Trophoblast cell (in vitro differentiated cells and primary cell): ENCODE results near the gene DONSON.
A peak's percentile ranks its signal among the peaks of the same experiment; 100 is the strongest.
"Not testable (repeated sequence)": the region's sequence is repeated elsewhere in the genome, so short reads cannot be mapped to it uniquely, and the experiment has no call there.

Experiments
- DNase-seq, 2 donors: peaks; one replicate each; pipeline ENCODE4 v3.0.0-alpha.2; 2016
- H2AFZ ChIP-seq: 2 replicates; pipeline ENCODE4 v1.6.1; 2013; ENCODE audit warnings: low read length, moderate library complexity, mild to moderate bottlenecking; ENCODE audit not compliant: insufficient read depth, poor library complexity
- H2AK5ac ChIP-seq: 2 replicates; pipeline ENCODE4 v1.6.1; 2013; ENCODE audit warnings: mild to moderate bottlenecking, low read length
- H2BK120ac ChIP-seq: 2 replicates; pipeline ENCODE4 v1.6.1; 2013; ENCODE audit warnings: low read length, mild to moderate bottlenecking, moderate library complexity; ENCODE audit not compliant: insufficient read depth, poor library complexity
- H2BK12ac ChIP-seq: 2 replicates; pipeline ENCODE4 v1.6.1; 2013; ENCODE audit warnings: mild to moderate bottlenecking, low read length, moderate library complexity
- H2BK5ac ChIP-seq: 2 replicates; pipeline ENCODE4 v1.6.1; 2013; ENCODE audit warnings: low read length, low read depth, moderate library complexity, mild to moderate bottlenecking; ENCODE audit not compliant: poor library complexity
- H3K14ac ChIP-seq: 2 replicates; pipeline ENCODE4 v1.6.1; 2013; ENCODE audit warnings: mild to moderate bottlenecking, low read length
- H3K18ac ChIP-seq: 2 replicates; pipeline ENCODE4 v1.6.1; 2013; ENCODE audit warnings: mild to moderate bottlenecking, low read length
- H3K23ac ChIP-seq: 2 replicates; pipeline ENCODE4 v1.6.1; 2013; ENCODE audit warnings: low read length
- H3K27ac ChIP-seq: 2 replicates; pipeline ENCODE4 v1.5.1; 2013; ENCODE audit warnings: low read depth, mild to moderate bottlenecking, inconsistent platforms, low read length, moderate library complexity
- H3K27me3 ChIP-seq: 2 replicates; pipeline ENCODE4 v1.6.1; 2013; ENCODE audit warnings: inconsistent platforms, mild to moderate bottlenecking, low read length, moderate library complexity; ENCODE audit not compliant: insufficient read depth
- H3K36me3 ChIP-seq, 2 experiments: 1 replicate in 1 of 2; 2 replicates in 1 of 2; pipeline ENCODE4 v1.6.1; 2013; ENCODE audit warnings: low read length in 2 of 2, mild to moderate bottlenecking in 2 of 2, moderate library complexity in 1 of 2; ENCODE audit not compliant: insufficient read depth in 2 of 2, control insufficient read depth in 1 of 2
- H3K4ac ChIP-seq: 2 replicates; pipeline ENCODE4 v1.6.1; 2013; ENCODE audit warnings: low read depth, mild to moderate bottlenecking, low read length, moderate library complexity
- H3K4me1 ChIP-seq, 2 experiments: 1 replicate in 1 of 2; 2 replicates in 1 of 2; pipeline ENCODE4 v1.6.1; 2013; ENCODE audit warnings: low read length in 2 of 2, mild to moderate bottlenecking in 2 of 2, moderate library complexity in 1 of 2; ENCODE audit not compliant: insufficient read depth in 2 of 2, control insufficient read depth in 1 of 2
- H3K4me2 ChIP-seq: 2 replicates; pipeline ENCODE4 v1.6.1; 2013; ENCODE audit warnings: inconsistent platforms, mild to moderate bottlenecking, low read length, moderate library complexity
- H3K4me3 ChIP-seq: 2 replicates; pipeline ENCODE4 v1.5.1; 2013; ENCODE audit warnings: mild to moderate bottlenecking, low read depth, low read length, inconsistent platforms
- H3K79me1 ChIP-seq: one replicate; pipeline ENCODE4 v1.6.1; 2013; ENCODE audit warnings: low read length
- H3K79me2 ChIP-seq: 2 replicates; pipeline ENCODE4 v1.6.1; 2013; ENCODE audit warnings: low read length, mild to moderate bottlenecking; ENCODE audit not compliant: control insufficient read depth, insufficient read depth, poor library complexity
- H3K9ac ChIP-seq: 2 replicates; pipeline ENCODE4 v1.6.1; 2013; ENCODE audit warnings: mild to moderate bottlenecking, low read length
- H3K9me3 ChIP-seq: 2 replicates; pipeline ENCODE4 v1.6.1; 2013; ENCODE audit warnings: low read depth, mild to moderate bottlenecking, control low read depth, inconsistent platforms, low read length; ENCODE audit not compliant: insufficient read depth
- H4K12ac ChIP-seq: 2 replicates; pipeline ENCODE4 v1.6.1; 2013; ENCODE audit warnings: low read depth, mild to moderate bottlenecking, low read length, moderate library complexity
- H4K8ac ChIP-seq: 2 replicates; pipeline ENCODE4 v1.6.1; 2013; ENCODE audit warnings: low read depth, mild to moderate bottlenecking, low read length, moderate library complexity
- H4K91ac ChIP-seq: one replicate; pipeline ENCODE4 v1.6.1; 2013; ENCODE audit warnings: low read depth, mild to moderate bottlenecking, low read length, moderate library complexity
- WGBS: extraction: QIAGEN DNeasy Blood & Tissue Kit; methylation state at CpG from one replicate; pipeline ENCODE4 v1.1.7; 2013; ENCODE audit warnings: missing lambda C conversion rate; ENCODE audit not compliant: insufficient read length, insufficient coverage; ENCODE audit errors: extremely low coverage; 5-methylcytosine and 5-hydroxymethylcytosine counted together

DONSON gene

DNA sequence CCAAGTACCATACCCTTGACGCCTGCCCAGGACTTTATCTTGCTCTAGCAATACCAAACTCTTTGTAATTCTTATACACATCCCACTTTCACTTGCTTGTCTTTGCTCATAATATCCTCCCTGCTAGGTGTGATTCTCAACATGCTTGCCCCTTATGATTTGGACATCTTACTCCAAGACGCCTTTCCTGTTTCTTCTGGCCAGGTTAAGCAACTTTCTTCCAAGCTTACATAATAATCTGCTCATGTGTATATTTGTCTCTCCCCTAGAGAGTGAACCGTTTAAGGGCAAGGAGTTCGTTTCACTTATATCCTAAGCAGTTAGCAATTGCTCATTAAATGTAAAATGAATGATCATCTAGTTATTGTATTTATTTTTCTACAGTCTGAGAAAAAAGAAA, 31.2 kb upstream of the DONSON start:
- H3K14ac ChIP-seq: no peak overlapping the region
- H3K79me1 ChIP-seq: no peaks in the 10 kb centered on the region
- WGBS: no CpG with 5 or more reads among the region's 4 CpGs

DNA sequence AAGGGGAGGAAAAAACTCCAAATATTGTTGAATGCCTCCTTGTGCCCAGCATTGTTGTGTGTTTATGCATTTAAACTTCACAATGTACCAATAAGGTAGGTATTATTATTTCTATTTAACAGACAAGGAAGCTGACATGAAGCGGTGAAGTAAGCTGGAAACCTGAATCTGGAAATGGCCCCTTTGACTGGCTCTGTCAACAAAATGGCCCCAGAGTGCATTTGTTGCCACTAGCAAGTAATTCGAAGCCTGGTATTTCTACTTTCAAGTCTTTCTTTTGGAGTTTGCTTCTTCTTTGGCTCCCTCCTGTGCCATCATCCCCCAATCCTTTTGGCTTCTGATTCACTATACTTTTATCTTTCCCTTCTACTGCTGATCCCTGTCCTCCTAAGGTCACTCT, 29.9 kb upstream of the DONSON start:
- H2BK12ac ChIP-seq: no peak overlapping the region
- H3K27me3 ChIP-seq: no peaks in the 10 kb centered on the region
- H3K79me1 ChIP-seq: no peaks in the 10 kb centered on the region
- H2AK5ac ChIP-seq: no peak overlapping the region
- DNase-seq: no peak
- H3K36me3 ChIP-seq: peaks cover 2 to 9% of the 10 kb centered on the region in 2 experiments
- H3K9ac ChIP-seq: no peak overlapping the region
- H3K79me2 ChIP-seq: no peaks in the 10 kb centered on the region
- H3K4me2 ChIP-seq: no peak overlapping the region
- no peak overlapping the region for H2AFZ ChIP-seq
- H3K4me3 ChIP-seq: no peak overlapping the region
- H3K18ac ChIP-seq: no peak overlapping the region
- H4K91ac ChIP-seq: no peak overlapping the region
- no peak overlapping the region for H4K8ac ChIP-seq
- no peak overlapping the region for H2BK5ac ChIP-seq
- H3K14ac ChIP-seq: no peak overlapping the region
- no peak overlapping the region for H3K4ac ChIP-seq
- peaks cover 0 to 2% of the 10 kb centered on the region in 2 experiments for H3K4me1 ChIP-seq
- H3K27ac ChIP-seq: no peak overlapping the region
- H2BK120ac ChIP-seq: no peak overlapping the region
- H3K23ac ChIP-seq: no peak overlapping the region
- no peak overlapping the region for H4K12ac ChIP-seq
- H3K9me3 ChIP-seq: no peaks in the 10 kb centered on the region
- no CpG with 5 or more reads among the region's 2 CpGs for WGBS

More for the DNA sequence above, 31.2 kb upstream of the DONSON start:
- Histone ChIP-seq H3K4ac (no peak overlapping the region), H3K4me1 (peaks cover 0 to 2% of the 10 kb centered on the region in 2 experiments), H3K4me2 (no peak overlapping the region), H3K9me3 (no peaks in the 10 kb centered on the region), H2BK12ac (no peak overlapping the region), H3K27me3 (no peaks in the 10 kb centered on the region), H3K79me2 (no peaks in the 10 kb centered on the region), H4K8ac (no peak overlapping the region), H4K91ac (no peak overlapping the region), H3K27ac (no peak overlapping the region), H3K18ac (no peak overlapping the region), H3K23ac (no peak overlapping the region), H2AK5ac (no peak overlapping the region), H2BK5ac (no peak overlapping the region), H3K4me3 (no peak overlapping the region), H2BK120ac (no peak overlapping the region), H3K36me3 (peaks cover 5 to 9% of the 10 kb centered on the region in 2 experiments), H3K9ac (no peak overlapping the region), H2AFZ (no peak overlapping the region), H4K12ac (no peak overlapping the region)
- DNase-seq: peak in 1 of 2 donors; percentile 41

DNA sequence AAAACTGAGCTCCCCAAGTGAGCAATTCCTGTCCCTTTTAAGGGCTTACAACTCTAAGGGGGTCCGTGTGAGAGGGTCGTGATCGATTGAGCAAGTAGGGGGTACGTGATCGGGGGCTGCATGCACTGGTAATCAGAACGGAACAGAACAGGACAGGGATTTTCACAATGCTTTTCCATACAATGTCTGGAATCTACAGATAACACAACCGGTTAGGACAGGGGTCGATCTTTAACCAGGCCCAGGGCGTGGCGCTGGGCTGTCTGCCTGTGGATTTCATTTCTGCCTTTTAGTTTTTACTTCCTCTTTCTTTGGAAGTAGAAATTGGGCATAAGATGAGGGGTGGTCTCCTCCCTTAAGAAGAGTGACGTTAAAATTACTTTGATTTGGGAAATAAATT, 29.1 kb upstream of the DONSON start:
- not testable (repeated sequence) for H3K18ac ChIP-seq, H2BK12ac ChIP-seq, H2AK5ac ChIP-seq, H3K27me3 ChIP-seq, H3K23ac ChIP-seq, H3K9me3 ChIP-seq, H2BK5ac ChIP-seq, H4K91ac ChIP-seq, H4K8ac ChIP-seq, H3K79me1 ChIP-seq, H3K9ac ChIP-seq, H2AFZ ChIP-seq, H3K4ac ChIP-seq, H2BK120ac ChIP-seq, H3K14ac ChIP-seq, H3K4me1 ChIP-seq, H4K12ac ChIP-seq, H3K4me2 ChIP-seq, H3K4me3 ChIP-seq, H3K79me2 ChIP-seq
- Histone ChIP-seq H3K27ac (peak overlapping the region; percentile 47), H3K36me3 (peaks cover 5 to 11% of the 10 kb centered on the region in 2 experiments)
- peak; percentile 44 to 65 for DNase-seq
- WGBS: no CpG with 5 or more reads among the region's 11 CpGs

DNA sequence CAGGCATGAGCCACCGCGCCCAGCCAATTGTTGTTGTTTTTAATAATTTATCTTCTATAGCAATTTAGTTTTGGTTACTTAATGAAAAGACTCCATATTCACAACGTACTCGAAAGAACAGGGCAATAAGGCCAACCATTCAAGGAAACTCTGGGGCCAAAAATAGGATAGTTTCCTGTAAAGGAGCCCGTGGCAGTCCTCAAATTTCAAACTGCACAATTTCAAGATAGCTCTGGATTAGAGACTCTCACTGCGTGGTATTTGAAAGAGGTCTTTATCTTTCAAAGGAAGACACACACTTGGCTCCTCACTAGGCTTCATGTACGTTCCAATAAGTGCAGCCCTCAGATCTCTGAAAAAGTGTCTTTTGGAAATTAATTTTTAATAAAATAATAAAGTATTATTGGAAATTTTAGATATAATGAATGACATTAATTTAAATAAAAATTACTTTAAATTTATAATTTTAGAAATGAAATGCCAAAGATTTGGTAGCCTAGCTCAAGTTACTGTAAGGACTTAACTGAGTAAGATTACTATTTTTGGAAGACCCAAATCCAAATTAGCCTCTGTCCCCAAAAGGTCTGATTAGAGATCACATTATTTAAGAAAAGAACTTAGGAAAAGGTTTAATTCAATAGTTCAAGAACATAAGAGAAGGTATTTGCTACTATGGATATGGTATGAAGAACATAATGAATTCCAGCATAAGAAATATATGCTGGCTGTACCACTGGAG, 22.7 kb upstream of the DONSON start:
- peaks cover 5 to 8% of the 10 kb centered on the region in 2 experiments for H3K36me3 ChIP-seq
- H4K8ac ChIP-seq: no peak overlapping the region
- no peak overlapping the region for H3K4me2 ChIP-seq
- no peak overlapping the region for H2BK12ac ChIP-seq
- no peak overlapping the region for H2AFZ ChIP-seq
- H3K4ac ChIP-seq: no peak overlapping the region
- no peaks in the 10 kb centered on the region for H3K79me2 ChIP-seq
- no peak for DNase-seq
- no peak overlapping the region for H3K4me3 ChIP-seq
- no peaks in the 10 kb centered on the region for H3K9me3 ChIP-seq
- H2BK120ac ChIP-seq: no peak overlapping the region
- H3K79me1 ChIP-seq: no peaks in the 10 kb centered on the region
- H3K18ac ChIP-seq: no peak overlapping the region
- WGBS: no CpG with 5 or more reads among the region's 7 CpGs
- H2AK5ac ChIP-seq: no peak overlapping the region
- H3K14ac ChIP-seq: no peak overlapping the region
- no peak overlapping the region for H4K12ac ChIP-seq
- no peak overlapping the region for H4K91ac ChIP-seq
- no peaks in the 10 kb centered on the region for H3K27me3 ChIP-seq
- no peak overlapping the region for H3K9ac ChIP-seq
- no peak overlapping the region for H3K23ac ChIP-seq
- no peak overlapping the region for H2BK5ac ChIP-seq
- no peak overlapping the region for H3K27ac ChIP-seq
- H3K4me1 ChIP-seq: no peaks in the 10 kb centered on the region
